GM23248 (cell line): ENCODE measurements around the gene COL13A1.

ENCODE experiments used
- EZH2 ChIP-seq: fragments of 200-600 bp; sonication (generic); IDR thresholded peaks from 2 replicates; pipeline ENCODE4 v1.6.1; 2018; ENCODE audit warnings: antibody characterized with exemption, mild to moderate bottlenecking; ENCODE audit not compliant: insufficient read depth, poor library complexity, severe bottlenecking
- EZH2phosphoT487 ChIP-seq: fragments of 200-600 bp; sonication (generic); IDR thresholded peaks from 2 replicates; pipeline ENCODE4 v1.6.1; 2018; ENCODE audit warnings: antibody characterized with exemption, moderate library complexity, mild to moderate bottlenecking, low read depth; ENCODE audit not compliant: insufficient read depth

DNA sequence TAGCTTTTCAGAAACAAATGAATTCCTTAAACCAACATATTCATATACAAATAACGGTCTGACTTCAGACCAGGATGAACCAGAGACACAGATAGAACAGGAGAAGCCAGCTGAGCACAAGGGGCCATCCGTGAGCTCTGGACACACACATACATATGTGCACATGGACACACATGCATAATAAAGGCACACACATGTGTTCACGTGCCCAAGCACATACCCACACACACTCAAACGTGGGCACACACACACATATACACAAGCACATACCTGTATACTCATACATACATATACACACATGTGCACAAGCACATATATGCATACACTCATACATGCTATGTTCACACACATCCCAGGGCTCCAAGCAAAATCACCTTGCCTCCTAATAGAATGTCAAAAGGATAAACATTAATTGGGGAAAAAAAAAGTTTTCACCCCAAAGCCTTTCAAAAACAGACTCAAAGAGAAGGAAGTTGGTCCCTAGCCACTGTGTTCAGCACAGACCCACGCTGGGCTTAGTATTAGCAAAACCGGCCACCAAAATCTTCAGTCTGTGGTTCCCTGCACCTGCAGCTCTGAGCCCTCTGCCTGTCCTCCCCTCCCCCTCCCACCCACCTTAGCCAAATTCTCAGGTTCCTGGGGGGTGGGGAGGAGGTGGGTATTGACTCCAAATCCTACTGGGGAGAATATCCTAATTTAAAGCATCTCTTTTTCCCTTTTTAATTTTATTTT, 150.5 kb downstream of the COL13A1 start:
- TF ChIP-seq EZH2 = no peak
- TF ChIP-seq EZH2phosphoT487 = no peak
